ENCODE data around the gene WDR20.
"Not testable (repeated sequence)": the region's sequence is repeated elsewhere in the genome, so short reads cannot be mapped to it uniquely, and the experiment has no call there.

The WDR20 gene

DNA sequence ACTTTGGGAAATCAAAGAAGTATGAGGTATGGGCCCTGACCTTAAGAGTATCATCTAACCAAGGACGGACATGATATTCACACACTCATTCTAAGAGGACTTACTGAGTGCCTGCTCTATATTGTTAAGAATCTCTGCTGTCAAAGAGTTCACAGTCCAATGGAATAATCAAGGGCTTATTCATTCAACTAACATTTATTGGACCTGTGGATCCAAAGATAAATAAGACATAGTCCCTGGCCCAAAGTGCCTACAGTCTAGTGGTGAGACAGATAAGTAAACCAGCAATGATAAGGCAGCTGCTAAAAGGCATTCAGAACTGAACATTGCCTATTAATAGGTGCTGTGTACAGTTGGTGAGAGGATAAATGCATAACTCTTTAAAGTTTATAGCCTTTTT, 11.0 kb downstream of the WDR20 start:
- no peak overlapping the region for H3K4ac ChIP-seq (ENCODE audit: low read depth in 1 of 2, low read length in 2 of 2)
- H2AK5ac ChIP-seq (ENCODE audit: low read length, severe bottlenecking), result no peak overlapping the region
- no peak overlapping the region for H3K14ac ChIP-seq (ENCODE audit: low read length in 2 of 2)
- WGBS, result no CpG with 5 or more reads among the region's 1 CpG
- no peak for DNase-seq
- peaks cover 9% of the 10 kb centered on the region for H3K79me1 ChIP-seq (replicated peaks; ENCODE audit: low read length, poor library complexity, severe bottlenecking)
- no peak overlapping the region for H3K9ac ChIP-seq (ENCODE audit: low read length)
- no peak overlapping the region for H3K4me2 ChIP-seq (ENCODE audit: low read length, poor library complexity, severe bottlenecking)
- no peak overlapping the region for H2BK12ac ChIP-seq (ENCODE audit: low read length in 2 of 2)
- H3K36me3 ChIP-seq (ENCODE audit: control insufficient read depth in 1 of 2, insufficient read depth in 2 of 2, low read depth in 1 of 2, low read length in 2 of 2), result peaks cover 0 to 11% of the 10 kb centered on the region in 2 experiments
- no peak overlapping the region for H3K18ac ChIP-seq (ENCODE audit: low read depth in 1 of 2, low read length in 2 of 2)
- H3K27ac ChIP-seq (ENCODE audit: low read length, poor library complexity, severe bottlenecking), result no peak overlapping the region
- no peak overlapping the region for H3K4me3 ChIP-seq (ENCODE audit: insufficient read depth in 1 of 2, low read depth in 1 of 2, low read length in 2 of 2)
- no peak overlapping the region for H2BK5ac ChIP-seq (ENCODE audit: low read depth, low read length, poor library complexity, severe bottlenecking)
- no peak overlapping the region for H2BK15ac ChIP-seq (ENCODE audit: low read depth, poor library complexity, severe bottlenecking)
- peaks cover 4% of the 10 kb centered on the region for H3K4me1 ChIP-seq (ENCODE audit: control insufficient read depth, insufficient read depth, low read depth, low read length)
- no peak overlapping the region for H3K23ac ChIP-seq (ENCODE audit: low read length in 2 of 2)
- no peaks in the 10 kb centered on the region for H3K27me3 ChIP-seq (ENCODE audit: control insufficient read depth in 1 of 2, insufficient read depth in 1 of 2, low read length in 2 of 2)
- H2AFZ ChIP-seq (ENCODE audit: low read depth, low read length), result no peak overlapping the region
- H4K8ac ChIP-seq (ENCODE audit: low read length), result no peak overlapping the region
- no peaks in the 10 kb centered on the region for H3K9me3 ChIP-seq (ENCODE audit: control insufficient read depth, low read length)
- H4K91ac ChIP-seq (ENCODE audit: low read length), result no peak overlapping the region
- no peak overlapping the region for H2BK120ac ChIP-seq (ENCODE audit: low read depth, low read length)

- H4K91ac ChIP-seq (ENCODE audit: low read length); H3K4ac ChIP-seq (ENCODE audit: low read depth in 1 of 2, low read length in 2 of 2); H2BK120ac ChIP-seq (ENCODE audit: low read depth, low read length); H3K18ac ChIP-seq (ENCODE audit: low read depth in 1 of 2, low read length in 2 of 2); H3K9ac ChIP-seq (ENCODE audit: low read length); H3K14ac ChIP-seq (ENCODE audit: low read length in 2 of 2); DNase-seq; H3K79me1 ChIP-seq (replicated peaks; ENCODE audit: low read length, poor library complexity, severe bottlenecking); H2BK15ac ChIP-seq (ENCODE audit: low read depth, poor library complexity, severe bottlenecking); H3K23ac ChIP-seq (ENCODE audit: low read length in 2 of 2); H3K4me2 ChIP-seq (ENCODE audit: low read length, poor library complexity, severe bottlenecking); H2AFZ ChIP-seq (ENCODE audit: low read depth, low read length); H3K4me1 ChIP-seq (ENCODE audit: control insufficient read depth, insufficient read depth, low read depth, low read length); H2BK5ac ChIP-seq (ENCODE audit: low read depth, low read length, poor library complexity, severe bottlenecking); H2AK5ac ChIP-seq (ENCODE audit: low read length, severe bottlenecking); H3K4me3 ChIP-seq (ENCODE audit: insufficient read depth in 1 of 2, low read depth in 1 of 2, low read length in 2 of 2); H2BK12ac ChIP-seq (ENCODE audit: low read length in 2 of 2); H3K9me3 ChIP-seq (ENCODE audit: control insufficient read depth, low read length); H3K27ac ChIP-seq (ENCODE audit: low read length, poor library complexity, severe bottlenecking); H4K8ac ChIP-seq (ENCODE audit: low read length); H3K27me3 ChIP-seq (ENCODE audit: control insufficient read depth in 1 of 2, insufficient read depth in 1 of 2, low read length in 2 of 2): not testable (repeated sequence)
- WGBS, result no CpG with 5 or more reads among the region's 3 CpGs
- H3K36me3 ChIP-seq (ENCODE audit: control insufficient read depth in 1 of 2, insufficient read depth in 2 of 2, low read depth in 1 of 2, low read length in 2 of 2), result peaks cover 0 to 11% of the 10 kb centered on the region in 2 experiments
Measured at GRCh38 chr14:102151411-102151810, 11.7 kb downstream of the WDR20 start.

DNA sequence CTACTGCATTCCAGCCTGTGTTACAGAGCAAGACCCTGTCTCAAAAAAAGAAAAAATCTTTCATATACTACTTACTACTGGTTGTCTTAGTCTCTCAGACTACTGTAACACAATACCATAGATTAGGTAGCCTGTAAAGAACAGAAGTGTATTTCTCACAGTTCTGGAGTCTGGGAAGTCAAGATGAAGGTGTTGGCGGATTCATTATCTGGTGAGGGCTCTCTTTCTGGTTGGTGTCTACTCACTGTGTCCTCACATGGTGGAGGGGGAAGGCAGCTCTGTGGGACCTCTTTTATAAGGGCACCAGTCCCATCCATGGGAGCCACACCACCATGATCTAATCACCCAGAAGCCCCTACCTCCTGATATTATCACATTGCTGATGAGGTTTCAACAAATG, 14.4 kb downstream of the WDR20 start:
- Histone ChIP-seq H3K14ac (ENCODE audit: low read length in 2 of 2) (no peak overlapping the region), H3K27ac (ENCODE audit: low read length, poor library complexity, severe bottlenecking) (no peak overlapping the region), H3K4me3 (ENCODE audit: insufficient read depth in 1 of 2, low read depth in 1 of 2, low read length in 2 of 2) (no peak overlapping the region), H2BK5ac (ENCODE audit: low read depth, low read length, poor library complexity, severe bottlenecking) (no peak overlapping the region), H2AFZ (ENCODE audit: low read depth, low read length) (no peak overlapping the region), H3K4me2 (ENCODE audit: low read length, poor library complexity, severe bottlenecking) (no peak overlapping the region), H3K27me3 (ENCODE audit: control insufficient read depth in 1 of 2, insufficient read depth in 1 of 2, low read length in 2 of 2) (no peaks in the 10 kb centered on the region), H3K4ac (ENCODE audit: low read depth in 1 of 2, low read length in 2 of 2) (no peak overlapping the region), H3K79me1 (replicated peaks; ENCODE audit: low read length, poor library complexity, severe bottlenecking) (peaks cover 13% of the 10 kb centered on the region), H3K9me3 (ENCODE audit: control insufficient read depth, low read length) (no peaks in the 10 kb centered on the region), H2BK15ac (ENCODE audit: low read depth, poor library complexity, severe bottlenecking) (no peak overlapping the region), H3K36me3 (ENCODE audit: control insufficient read depth in 1 of 2, insufficient read depth in 2 of 2, low read depth in 1 of 2, low read length in 2 of 2) (peaks cover 0 to 15% of the 10 kb centered on the region in 2 experiments), H3K9ac (ENCODE audit: low read length) (no peak overlapping the region), H2BK120ac (ENCODE audit: low read depth, low read length) (no peak overlapping the region), H4K91ac (ENCODE audit: low read length) (no peak overlapping the region), H2BK12ac (ENCODE audit: low read length in 2 of 2) (no peak overlapping the region), H4K8ac (ENCODE audit: low read length) (no peak overlapping the region), H3K4me1 (ENCODE audit: control insufficient read depth, insufficient read depth, low read depth, low read length) (peaks cover 14% of the 10 kb centered on the region), H2AK5ac (ENCODE audit: low read length, severe bottlenecking) (peak overlapping the region; percentile 94), H3K18ac (ENCODE audit: low read depth in 1 of 2, low read length in 2 of 2) (no peak overlapping the region), H3K23ac (ENCODE audit: low read length in 2 of 2) (no peak overlapping the region)
- DNase-seq, result no peak
- 100% methylated on average over 1 of the region's 1 CpG for WGBS

- peak overlapping the region; percentile 64 for H3K27ac ChIP-seq (ENCODE audit: low read length, poor library complexity, severe bottlenecking)
- H3K4me3 ChIP-seq (ENCODE audit: insufficient read depth in 1 of 2, low read depth in 1 of 2, low read length in 2 of 2), result no peak overlapping the region
- H3K9ac ChIP-seq (ENCODE audit: low read length), result peak overlapping the region; percentile 57
- no peak overlapping the region for H2BK5ac ChIP-seq (ENCODE audit: low read depth, low read length, poor library complexity, severe bottlenecking)
- H2BK15ac ChIP-seq (ENCODE audit: low read depth, poor library complexity, severe bottlenecking), result no peak overlapping the region
- H3K18ac ChIP-seq (ENCODE audit: low read depth in 1 of 2, low read length in 2 of 2), result no peak overlapping the region
- H3K4me1 ChIP-seq (ENCODE audit: control insufficient read depth, insufficient read depth, low read depth, low read length), result peaks cover 20% of the 10 kb centered on the region
- no peak overlapping the region for H3K4ac ChIP-seq (ENCODE audit: low read depth in 1 of 2, low read length in 2 of 2)
- H3K27me3 ChIP-seq (ENCODE audit: control insufficient read depth in 1 of 2, insufficient read depth in 1 of 2, low read length in 2 of 2), result no peaks in the 10 kb centered on the region
- no peak overlapping the region for H3K14ac ChIP-seq (ENCODE audit: low read length in 2 of 2)
- DNase-seq, result peak; percentile 80
- no peak overlapping the region for H2AK5ac ChIP-seq (ENCODE audit: low read length, severe bottlenecking)
- H4K8ac ChIP-seq (ENCODE audit: low read length), result no peak overlapping the region
- no peak overlapping the region for H3K23ac ChIP-seq (ENCODE audit: low read length in 2 of 2)
- H4K91ac ChIP-seq (ENCODE audit: low read length), result no peak overlapping the region
- peaks cover 0 to 16% of the 10 kb centered on the region in 2 experiments for H3K36me3 ChIP-seq (ENCODE audit: control insufficient read depth in 1 of 2, insufficient read depth in 2 of 2, low read depth in 1 of 2, low read length in 2 of 2)
- no peak overlapping the region for H2AFZ ChIP-seq (ENCODE audit: low read depth, low read length)
- no peaks in the 10 kb centered on the region for H3K9me3 ChIP-seq (ENCODE audit: control insufficient read depth, low read length)
- peak overlapping the region; percentile 44 for H3K4me2 ChIP-seq (ENCODE audit: low read length, poor library complexity, severe bottlenecking)
- peaks cover 15% of the 10 kb centered on the region for H3K79me1 ChIP-seq (replicated peaks; ENCODE audit: low read length, poor library complexity, severe bottlenecking)
- H2BK12ac ChIP-seq (ENCODE audit: low read length in 2 of 2), result no peak overlapping the region
- no peak overlapping the region for H2BK120ac ChIP-seq (ENCODE audit: low read depth, low read length)
- 85% methylated on average over 2 of the region's 2 CpGs for WGBS
Measured at GRCh38 chr14:102154821-102155549, 15.3 kb downstream of the WDR20 start.
